Measurements from ENCODE around the gene TMEM181. TPM values are rescaled to one million over a fixed set of nuclear protein-coding genes. Genes with fewer than 3 reads are reported as not detected.

Gene TMEM181
- total and polyA plus RNA-seq, 2 of the 13 experiments (the other 11 are each of a cell fraction or from before 2014, with no cell fraction given): 59.1 to 108 TPM

DNA sequence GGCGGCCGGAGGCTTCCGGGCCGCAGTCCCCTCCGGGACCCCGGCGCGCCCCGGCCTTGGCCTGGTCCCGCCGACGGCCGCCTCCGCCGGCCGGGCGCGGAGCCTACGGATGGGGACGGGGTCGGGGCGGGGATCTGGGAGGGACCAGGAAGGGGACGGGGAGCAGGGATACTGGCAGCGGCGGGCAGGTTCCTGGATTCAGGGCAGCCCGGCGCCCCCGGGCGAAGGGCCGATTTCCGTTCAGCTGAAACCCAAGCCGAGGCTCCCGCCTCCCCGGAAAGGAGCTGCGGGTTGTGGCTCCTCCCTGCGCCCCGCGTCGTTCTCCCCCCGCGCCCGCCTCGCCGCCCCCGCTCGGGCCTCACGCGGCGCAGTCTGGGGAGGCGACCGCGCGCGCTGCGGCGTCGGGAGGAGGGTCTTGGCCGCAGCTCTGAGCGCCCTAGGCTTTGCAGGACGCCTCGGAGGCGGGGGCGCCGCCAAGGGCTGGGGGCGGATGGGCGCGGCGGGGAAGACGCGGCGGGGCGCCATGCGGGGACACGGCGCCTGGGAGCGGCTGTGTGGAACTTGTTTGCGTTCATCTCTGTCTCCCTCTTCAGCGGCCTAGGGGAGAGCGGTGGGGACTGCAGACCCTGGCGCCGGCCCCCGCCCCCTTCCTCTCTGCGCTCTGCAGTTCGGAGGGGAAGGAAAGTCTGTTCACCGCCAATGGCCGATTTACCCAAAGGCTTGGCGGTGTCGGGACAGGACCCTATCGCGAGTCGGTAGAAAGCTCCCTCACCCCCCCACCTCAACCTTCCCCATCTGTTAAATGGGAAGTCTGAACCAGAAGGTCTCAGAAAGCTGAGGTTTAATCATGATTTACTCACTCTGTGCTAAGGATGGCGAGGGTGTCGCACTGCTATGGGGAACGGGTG, 22.7 kb upstream of the TMEM181 start (continued):
- no peak for TF ChIP-seq GTF3A (CRISPR knock-in tag; conservative IDR thresholded peaks at IDR 0.05)
- TF ChIP-seq SRF (IDR thresholded peaks at IDR 0.05; ENCODE audit: low read depth, low read length): no peak
- TF ChIP-seq, protein P1, sequence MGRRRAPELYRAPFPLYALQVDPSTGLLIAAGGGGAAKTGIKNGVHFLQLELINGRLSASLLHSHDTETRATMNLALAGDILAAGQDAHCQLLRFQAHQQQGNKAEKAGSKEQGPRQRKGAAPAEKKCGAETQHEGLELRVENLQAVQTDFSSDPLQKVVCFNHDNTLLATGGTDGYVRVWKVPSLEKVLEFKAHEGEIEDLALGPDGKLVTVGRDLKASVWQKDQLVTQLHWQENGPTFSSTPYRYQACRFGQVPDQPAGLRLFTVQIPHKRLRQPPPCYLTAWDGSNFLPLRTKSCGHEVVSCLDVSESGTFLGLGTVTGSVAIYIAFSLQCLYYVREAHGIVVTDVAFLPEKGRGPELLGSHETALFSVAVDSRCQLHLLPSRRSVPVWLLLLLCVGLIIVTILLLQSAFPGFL (CRISPR knock-in tag; IDR thresholded peaks at IDR 0.05): no peak
- TF ChIP-seq, protein P2, sequence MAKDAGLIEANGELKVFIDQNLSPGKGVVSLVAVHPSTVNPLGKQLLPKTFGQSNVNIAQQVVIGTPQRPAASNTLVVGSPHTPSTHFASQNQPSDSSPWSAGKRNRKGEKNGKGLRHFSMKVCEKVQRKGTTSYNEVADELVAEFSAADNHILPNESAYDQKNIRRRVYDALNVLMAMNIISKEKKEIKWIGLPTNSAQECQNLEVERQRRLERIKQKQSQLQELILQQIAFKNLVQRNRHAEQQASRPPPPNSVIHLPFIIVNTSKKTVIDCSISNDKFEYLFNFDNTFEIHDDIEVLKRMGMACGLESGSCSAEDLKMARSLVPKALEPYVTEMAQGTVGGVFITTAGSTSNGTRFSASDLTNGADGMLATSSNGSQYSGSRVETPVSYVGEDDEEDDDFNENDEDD (CRISPR knock-in tag; IDR thresholded peaks at IDR 0.05; ENCODE audit: borderline replicate concordance): peak; percentile 68; the same call in 1 of the 2 replicates
- TF ChIP-seq ZBTB20 (CRISPR knock-in tag; IDR thresholded peaks at IDR 0.05; ENCODE audit: borderline replicate concordance, low read depth): no peak
- TF ChIP-seq SYNCRIP (IDR thresholded peaks at IDR 0.05; ENCODE audit: insufficient read depth, low read depth, low read length): no peak
- TF ChIP-seq ZNF510 (CRISPR knock-in tag; IDR thresholded peaks at IDR 0.05; ENCODE audit: low read depth): no peak
- TF ChIP-seq, protein P3, sequence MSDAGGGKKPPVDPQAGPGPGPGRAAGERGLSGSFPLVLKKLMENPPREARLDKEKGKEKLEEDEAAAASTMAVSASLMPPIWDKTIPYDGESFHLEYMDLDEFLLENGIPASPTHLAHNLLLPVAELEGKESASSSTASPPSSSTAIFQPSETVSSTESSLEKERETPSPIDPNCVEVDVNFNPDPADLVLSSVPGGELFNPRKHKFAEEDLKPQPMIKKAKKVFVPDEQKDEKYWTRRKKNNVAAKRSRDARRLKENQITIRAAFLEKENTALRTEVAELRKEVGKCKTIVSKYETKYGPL (CRISPR knock-in tag; IDR thresholded peaks at IDR 0.05): 0 out of 2 replicates have a peak, but pooled peaks have one; percentile 34
- TF ChIP-seq, protein P4, sequence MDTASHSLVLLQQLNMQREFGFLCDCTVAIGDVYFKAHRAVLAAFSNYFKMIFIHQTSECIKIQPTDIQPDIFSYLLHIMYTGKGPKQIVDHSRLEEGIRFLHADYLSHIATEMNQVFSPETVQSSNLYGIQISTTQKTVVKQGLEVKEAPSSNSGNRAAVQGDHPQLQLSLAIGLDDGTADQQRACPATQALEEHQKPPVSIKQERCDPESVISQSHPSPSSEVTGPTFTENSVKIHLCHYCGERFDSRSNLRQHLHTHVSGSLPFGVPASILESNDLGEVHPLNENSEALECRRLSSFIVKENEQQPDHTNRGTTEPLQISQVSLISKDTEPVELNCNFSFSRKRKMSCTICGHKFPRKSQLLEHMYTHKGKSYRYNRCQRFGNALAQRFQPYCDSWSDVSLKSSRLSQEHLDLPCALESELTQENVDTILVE (CRISPR knock-in tag; IDR thresholded peaks at IDR 0.05): no peak; the same call in 1 of the 2 replicates
- TF ChIP-seq DPF2 (CRISPR knock-in tag; IDR thresholded peaks at IDR 0.05; ENCODE audit: borderline replicate concordance, low read depth): no peak
- no peak for TF ChIP-seq ZC3H13 (CRISPR knock-in tag; IDR thresholded peaks at IDR 0.05)
- peak; percentile 93 for TF ChIP-seq SIX4 (CRISPR knock-in tag; IDR thresholded peaks at IDR 0.05)
- TF ChIP-seq SALL2 (CRISPR knock-in tag; IDR thresholded peaks at IDR 0.05): peak; percentile 41; the same call in 1 of the 2 replicates
- TF ChIP-seq MEIS2 (CRISPR knock-in tag; IDR thresholded peaks at IDR 0.05): peak; percentile 59; the same call in 1 of the 2 replicates
- peak; percentile 69; the same call in 1 of the 2 replicates for TF ChIP-seq MTA1 (CRISPR knock-in tag; IDR thresholded peaks at IDR 0.05; ENCODE audit: borderline replicate concordance)
- TF ChIP-seq GATAD2A (CRISPR knock-in tag; IDR thresholded peaks at IDR 0.05): no peak
- no peak for TF ChIP-seq ZFP62 (CRISPR knock-in tag; IDR thresholded peaks at IDR 0.05)
- no peak for TF ChIP-seq ZNF543 (CRISPR knock-in tag; IDR thresholded peaks at IDR 0.05)
- TF ChIP-seq SKI (IDR thresholded peaks at IDR 0.05; ENCODE audit: partially characterized antibody): peak; percentile 67

All from HepG2 (cell line).